ENCODE data around the gene XRRA1. TPM values are rescaled to one million over a fixed set of nuclear protein-coding genes. Genes with fewer than 3 reads are reported as not detected.

Gene XRRA1
- total and polyA plus RNA-seq, 2 of the 4 experiments (the other 2 are of a cell fraction) = 5.4 to 6.3 TPM

DNA sequence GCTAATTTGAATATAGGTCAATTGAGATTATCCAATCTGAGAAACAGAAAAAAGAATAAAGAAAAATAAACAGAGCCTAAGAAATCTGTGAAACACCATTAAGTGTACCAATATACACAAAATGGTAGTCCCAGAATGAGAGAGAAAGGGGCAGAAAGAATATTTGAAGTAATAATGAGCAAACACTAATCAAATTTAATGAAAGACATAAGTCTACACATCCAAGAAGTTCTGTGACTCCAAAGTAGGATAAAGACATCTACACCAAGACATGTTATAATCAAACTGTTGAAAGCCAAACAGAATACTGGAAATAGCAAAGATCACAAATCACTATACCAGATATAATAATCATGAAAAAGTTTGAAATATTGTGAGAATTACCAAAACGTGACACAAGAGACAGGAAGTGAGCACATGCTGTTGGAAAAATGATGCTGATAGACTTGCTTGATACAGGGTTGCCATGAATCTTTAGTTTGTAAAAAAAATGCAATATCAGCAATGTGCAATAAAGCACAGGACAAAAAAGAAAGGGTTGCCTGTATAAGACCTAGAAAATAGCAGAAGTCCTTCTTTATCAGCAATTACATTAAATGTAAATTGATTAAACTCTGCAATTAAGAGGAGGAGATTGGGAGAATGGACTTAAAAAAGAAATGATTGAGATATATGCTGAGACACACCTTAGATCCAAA is 124.5 kb downstream of the XRRA1 start:
- no peaks in the 10 kb centered on the region for H3K27me3 ChIP-seq (ENCODE audit: control insufficient read depth, insufficient read depth, low read length)
- DNase-seq = no peak
- H3K4me1 ChIP-seq (ENCODE audit: control insufficient read depth, insufficient read depth, low read length) = peaks cover 12% of the 10 kb centered on the region
- ChIA-PET POLR2A (ENCODE audit: unreplicated experiment) (no interaction called here), CTCF (no interaction called here)
- dilution Hi-C loops (cut with HindIII; ENCODE audit: low sequenced_read_pairs, unreplicated experiment) = no loop called here
- no peak overlapping the region for H3K18ac ChIP-seq (ENCODE audit: low read depth, low read length)
- 0 out of 2 replicates have a peak, but pooled peaks cover 3% of the 10 kb centered on the region for H3K9me1 ChIP-seq (ENCODE audit: insufficient read depth, low read length)
- H3K4me2 ChIP-seq (ENCODE audit: low read depth, low read length) = no peak overlapping the region
- no peak overlapping the region for H2BK15ac ChIP-seq (ENCODE audit: low read depth, low read length)
- H4K8ac ChIP-seq (ENCODE audit: low read depth in 2 of 2, low read length in 2 of 2) = no peak overlapping the region
- H3K4me3 ChIP-seq (ENCODE audit: insufficient read depth, low read depth, low read length) = no peak overlapping the region
- peaks cover 7% of the 10 kb centered on the region; the same call in 1 of the 2 replicates for H3K36me3 ChIP-seq (ENCODE audit: control insufficient read depth, insufficient read depth, low read length)
- peaks cover 9% of the 10 kb centered on the region for H3K9me3 ChIP-seq (ENCODE audit: control insufficient read depth, insufficient read depth, low read length)
- no peak overlapping the region for H4K91ac ChIP-seq (ENCODE audit: insufficient read depth, low read depth, low read length)
- H3K79me1 ChIP-seq (ENCODE audit: low read depth in 1 of 2, low read length in 2 of 2) = peaks cover 29 to 52% of the 10 kb centered on the region in 2 experiments
- H3K14ac ChIP-seq (replicated peaks; ENCODE audit: low read depth, low read length) = no peak overlapping the region
- no peak overlapping the region for H3K56ac ChIP-seq (ENCODE audit: extremely low read depth, insufficient read depth, low read length)
- no peak overlapping the region for H2AK9ac ChIP-seq (replicated peaks; ENCODE audit: low read depth, low read length, poor library complexity)
- intact Hi-C loops (cut with micrococcal nuclease) = no loop called here
- no peak overlapping the region for H3K23ac ChIP-seq (ENCODE audit: low read depth, low read length)
- no peak overlapping the region for H2BK120ac ChIP-seq (ENCODE audit: low read depth, low read length)
- no peak overlapping the region for H3K27ac ChIP-seq (ENCODE audit: insufficient read depth, low read length)
- in situ Hi-C loops (cut with MboI; ENCODE audit: low sequenced_read_pairs) = no loop called here
- peak; percentile 84 for TF ChIP-seq MAFK (IDR thresholded peaks at IDR 0.05; ENCODE audit: low read depth, low read length)
- TF ChIP-seq CHD1 (IDR thresholded peaks at IDR 0.05; ENCODE audit: low read depth, low read length) = no peak
- TF ChIP-seq, protein P1, sequence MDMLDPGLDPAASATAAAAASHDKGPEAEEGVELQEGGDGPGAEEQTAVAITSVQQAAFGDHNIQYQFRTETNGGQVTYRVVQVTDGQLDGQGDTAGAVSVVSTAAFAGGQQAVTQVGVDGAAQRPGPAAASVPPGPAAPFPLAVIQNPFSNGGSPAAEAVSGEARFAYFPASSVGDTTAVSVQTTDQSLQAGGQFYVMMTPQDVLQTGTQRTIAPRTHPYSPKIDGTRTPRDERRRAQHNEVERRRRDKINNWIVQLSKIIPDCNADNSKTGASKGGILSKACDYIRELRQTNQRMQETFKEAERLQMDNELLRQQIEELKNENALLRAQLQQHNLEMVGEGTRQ (IDR thresholded peaks at IDR 0.05; ENCODE audit: low read depth, low read length) = no peak
- no peak for ATAC-seq (ENCODE audit: low read depth)
- no TSS peak for BruUV-seq (replicated peaks)
- no peak overlapping the region for H3K9ac ChIP-seq (ENCODE audit: low read depth, low read length)
- no peak overlapping the region for H3K4ac ChIP-seq (ENCODE audit: low read depth, low read length)
- peaks cover 10% of the 10 kb centered on the region; the same call in 1 of the 2 replicates for H4K20me1 ChIP-seq (ENCODE audit: insufficient read depth, low read length)
- H2BK20ac ChIP-seq (ENCODE audit: low read depth, low read length) = no peak overlapping the region
- no peak overlapping the region for H2BK5ac ChIP-seq (ENCODE audit: low read depth, low read length, poor library complexity, severe bottlenecking)
- H2AK5ac ChIP-seq (ENCODE audit: low read depth, low read length) = no peak overlapping the region
- no peak overlapping the region for H4K5ac ChIP-seq (ENCODE audit: low read depth, low read length)
- H2AFZ ChIP-seq (replicated peaks; ENCODE audit: low read length, poor library complexity) = no peak overlapping the region
- WGBS, 2 experiments (ENCODE audit: extremely low coverage in 2 of 2, insufficient read length in 1 of 2) = no CpG with 5 or more reads among the region's 1 CpG
